Lung microvascular endothelial cell (primary cell): ENCODE results near the gene CDH15. TPM values are rescaled to one million over a fixed set of nuclear protein-coding genes. Genes with fewer than 3 reads are reported as not detected.

ENCODE experiments used
- DNase-seq, 2 donors: peaks; one replicate each; pipeline versions ENCODE4 v3.0.0 to v3.0.0-alpha.2; 2010; ENCODE audit warnings: low read depth in 2 of 2
- total RNA-seq: library from RNA; depleted of rRNA; stranded (reverse); fragments of >200 nt; gene quantifications from 2 replicates; pipeline ENCODE4 v1.2.1, GENCODE V29; 2014

CDH15 gene, protein sequence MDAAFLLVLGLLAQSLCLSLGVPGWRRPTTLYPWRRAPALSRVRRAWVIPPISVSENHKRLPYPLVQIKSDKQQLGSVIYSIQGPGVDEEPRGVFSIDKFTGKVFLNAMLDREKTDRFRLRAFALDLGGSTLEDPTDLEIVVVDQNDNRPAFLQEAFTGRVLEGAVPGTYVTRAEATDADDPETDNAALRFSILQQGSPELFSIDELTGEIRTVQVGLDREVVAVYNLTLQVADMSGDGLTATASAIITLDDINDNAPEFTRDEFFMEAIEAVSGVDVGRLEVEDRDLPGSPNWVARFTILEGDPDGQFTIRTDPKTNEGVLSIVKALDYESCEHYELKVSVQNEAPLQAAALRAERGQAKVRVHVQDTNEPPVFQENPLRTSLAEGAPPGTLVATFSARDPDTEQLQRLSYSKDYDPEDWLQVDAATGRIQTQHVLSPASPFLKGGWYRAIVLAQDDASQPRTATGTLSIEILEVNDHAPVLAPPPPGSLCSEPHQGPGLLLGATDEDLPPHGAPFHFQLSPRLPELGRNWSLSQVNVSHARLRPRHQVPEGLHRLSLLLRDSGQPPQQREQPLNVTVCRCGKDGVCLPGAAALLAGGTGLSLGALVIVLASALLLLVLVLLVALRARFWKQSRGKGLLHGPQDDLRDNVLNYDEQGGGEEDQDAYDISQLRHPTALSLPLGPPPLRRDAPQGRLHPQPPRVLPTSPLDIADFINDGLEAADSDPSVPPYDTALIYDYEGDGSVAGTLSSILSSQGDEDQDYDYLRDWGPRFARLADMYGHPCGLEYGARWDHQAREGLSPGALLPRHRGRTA
- total RNA-seq, result under 0.01 TPM in 2 replicates

DNA sequence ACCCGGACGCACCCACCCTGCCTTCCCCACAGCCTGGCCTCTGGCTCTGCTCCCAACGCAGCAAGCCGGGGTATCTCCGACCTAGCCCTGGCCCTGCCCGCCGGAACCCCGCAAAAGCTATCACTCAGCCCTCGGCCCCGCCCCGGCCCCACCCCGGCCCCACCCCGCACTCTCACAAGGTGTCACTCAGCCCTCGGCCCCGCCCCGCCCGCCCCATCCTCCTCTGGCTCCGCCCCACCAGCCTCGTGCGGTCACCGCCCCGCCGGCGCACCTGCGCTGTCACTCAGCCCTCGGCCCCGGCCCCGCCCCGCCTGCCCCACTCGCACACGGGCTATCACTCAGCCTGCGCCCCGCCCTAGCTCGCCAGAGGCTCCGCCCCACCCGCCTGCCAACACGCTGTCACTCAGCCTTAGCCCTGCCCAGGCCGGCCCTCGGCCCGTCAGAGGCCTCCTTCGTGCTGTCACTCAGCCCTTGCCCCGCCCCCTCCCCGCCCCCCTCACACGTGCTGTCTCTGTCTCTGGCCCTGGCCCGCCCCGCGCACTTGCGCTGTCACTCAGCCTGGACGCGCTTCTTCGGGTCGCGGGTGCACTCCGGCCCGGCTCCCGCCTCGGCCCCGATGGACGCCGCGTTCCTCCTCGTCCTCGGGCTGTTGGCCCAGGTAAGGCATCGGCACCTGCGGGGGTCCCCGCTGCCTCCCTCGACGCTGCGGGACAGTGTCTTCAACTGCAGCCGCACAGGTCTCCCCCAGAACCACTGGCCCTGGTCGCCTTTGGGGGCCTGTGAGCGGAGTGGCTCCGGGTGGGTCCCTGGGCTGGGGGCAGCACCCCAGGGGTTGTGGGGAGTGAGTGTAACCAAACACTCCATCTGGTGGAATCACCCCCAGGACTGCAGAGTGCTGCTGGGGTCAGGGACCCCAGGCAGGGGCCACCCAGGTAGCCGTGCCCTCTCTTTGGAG is at the start of gene CDH15:
TSS of gene CDH15 (plus strand) at position 533 of the 955 bp plus-strand sequence. CDS start at position 617, 84 bp downstream.
- peak; percentile 89 to 93 for DNase-seq

DNA sequence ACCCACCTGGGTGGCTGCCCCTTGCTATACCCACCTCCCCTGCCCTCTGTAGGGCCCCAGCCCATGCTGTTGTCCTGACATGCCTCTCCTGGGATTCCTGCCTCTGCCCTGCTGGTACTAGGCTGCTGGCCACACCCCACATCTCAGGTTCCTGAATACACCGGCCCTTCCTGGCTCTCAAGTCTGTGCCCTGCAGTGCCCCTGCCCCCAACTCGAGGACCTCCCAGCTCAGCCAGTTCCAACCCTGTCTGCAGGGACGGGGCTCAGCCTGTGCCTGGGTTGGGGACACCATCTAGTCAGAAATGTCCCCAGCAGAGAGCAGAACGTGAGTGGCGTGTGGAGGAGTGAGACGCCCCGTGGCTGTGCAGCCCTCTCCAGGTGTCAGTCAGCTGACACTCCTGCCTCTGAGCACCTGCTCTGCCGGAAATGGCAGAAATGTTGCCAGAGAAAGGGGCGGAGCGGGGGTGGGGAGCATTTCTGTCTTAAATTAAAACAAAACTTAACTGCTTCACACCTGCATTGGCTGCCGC is 49.2 kb upstream of the CDH15 start:
- DNase-seq, result no peak

DNA sequence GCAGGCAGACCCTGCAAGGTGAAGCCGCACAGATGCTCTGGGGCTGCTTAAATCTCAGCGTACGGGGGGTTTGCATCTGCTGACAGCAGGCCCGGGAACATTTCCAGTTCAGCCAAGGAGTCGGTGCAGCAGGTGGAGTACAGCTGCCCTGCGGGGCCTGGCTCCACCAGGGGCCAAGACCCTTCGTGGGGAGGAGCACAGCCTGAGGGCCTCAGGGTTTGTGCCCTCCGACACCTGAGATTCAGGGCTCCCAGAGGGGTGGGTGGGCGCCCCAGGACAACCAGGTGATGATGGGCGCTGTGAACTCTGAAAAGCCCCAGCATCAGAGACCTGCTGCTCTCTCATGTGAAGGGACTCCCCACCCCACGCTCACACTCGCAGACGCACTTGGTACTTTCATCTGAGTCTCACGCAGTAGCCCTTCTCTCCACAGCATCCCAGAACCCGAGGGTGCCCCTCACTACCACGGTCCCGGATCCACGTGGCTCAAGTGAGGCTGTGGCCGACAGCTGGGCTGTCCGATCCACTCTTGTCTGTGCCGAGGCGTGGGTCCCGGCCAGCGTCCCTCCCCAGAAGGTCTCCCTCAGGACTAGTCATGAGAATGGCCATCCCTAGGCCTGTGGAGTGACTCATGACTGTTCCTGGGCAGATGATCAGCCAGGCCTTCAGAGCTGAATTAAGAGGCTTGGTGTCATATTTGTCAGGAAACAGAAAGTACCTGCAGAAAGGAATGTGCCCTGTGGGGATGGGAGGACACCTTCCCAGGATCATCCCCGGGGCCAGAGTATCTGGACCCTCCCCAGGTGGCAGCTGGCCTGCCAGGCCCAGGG is 48.3 kb upstream of the CDH15 start:
- DNase-seq, result no peak

DNA sequence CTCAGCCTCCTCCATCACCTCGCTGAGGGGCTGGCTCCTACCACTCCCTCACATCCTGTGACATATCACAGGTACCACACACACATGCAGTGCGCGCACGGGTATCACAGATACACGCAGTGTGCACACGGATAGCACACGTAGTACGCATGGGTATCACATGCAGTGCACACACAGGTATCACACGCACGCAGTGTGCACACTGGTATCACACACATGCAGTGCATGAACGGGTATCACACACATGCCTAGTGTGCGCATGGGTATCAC is 47.8 kb upstream of the CDH15 start:
- DNase-seq, result no peak

DNA sequence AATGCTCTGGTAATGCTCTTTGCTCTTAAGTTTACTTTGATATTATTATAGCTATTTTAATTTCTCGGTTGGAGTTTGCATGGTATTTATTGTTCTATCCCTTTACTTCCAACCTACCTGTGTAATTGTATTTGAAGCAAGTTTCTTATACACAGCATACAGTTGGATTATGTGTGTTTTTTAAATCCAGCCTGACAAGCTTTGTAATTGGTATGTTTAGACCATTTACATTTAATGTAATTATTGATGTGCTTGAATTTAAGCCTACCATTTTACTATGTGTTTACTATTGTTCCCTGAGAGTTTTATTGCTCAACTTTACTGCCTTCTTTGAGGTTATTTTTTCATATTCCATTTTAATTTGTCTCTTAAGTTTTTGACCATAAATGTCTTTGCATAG is 42.2 kb upstream of the CDH15 start:
- DNase-seq, result no peak

DNA sequence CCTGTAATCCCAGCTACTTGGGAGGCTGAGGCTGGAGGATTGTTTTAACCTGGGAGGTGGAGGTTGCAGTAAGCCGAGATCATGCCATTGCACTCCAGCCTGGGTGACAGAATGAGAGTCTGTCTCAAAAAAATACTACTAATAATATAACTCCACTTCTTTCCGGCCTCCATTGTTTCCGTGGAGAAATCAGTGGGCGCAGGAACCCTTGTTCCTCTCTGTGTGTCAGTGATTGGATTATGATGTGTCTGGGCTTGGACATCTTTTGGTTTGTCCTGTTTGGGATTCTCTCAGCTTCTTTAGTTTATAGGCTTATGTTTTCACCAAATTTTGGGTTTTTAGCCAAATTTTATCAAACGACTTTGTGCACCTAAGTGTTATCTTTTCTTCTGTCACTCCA is 41.1 kb upstream of the CDH15 start:
- no peak for DNase-seq

DNA sequence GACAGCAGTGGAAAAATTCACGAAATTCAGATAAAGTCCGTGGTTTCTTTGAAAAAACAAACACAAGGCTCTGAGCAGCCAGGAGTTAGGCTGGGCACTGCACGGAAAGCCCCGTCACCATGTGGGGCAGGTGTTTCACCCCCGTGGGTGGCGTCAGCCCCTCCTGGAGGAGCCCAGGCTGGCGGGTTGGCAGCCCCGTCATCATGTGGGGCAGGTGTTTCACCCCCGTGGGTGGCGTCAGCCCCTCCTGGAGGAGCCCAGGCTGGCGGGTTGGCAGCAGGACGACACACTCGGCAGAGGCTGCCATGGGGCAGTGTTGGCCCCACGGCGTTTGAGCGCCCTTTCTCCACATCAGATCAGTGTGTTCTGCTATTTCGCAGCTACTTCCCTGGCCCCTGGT is 39.8 kb upstream of the CDH15 start:
- no peak for DNase-seq

DNA sequence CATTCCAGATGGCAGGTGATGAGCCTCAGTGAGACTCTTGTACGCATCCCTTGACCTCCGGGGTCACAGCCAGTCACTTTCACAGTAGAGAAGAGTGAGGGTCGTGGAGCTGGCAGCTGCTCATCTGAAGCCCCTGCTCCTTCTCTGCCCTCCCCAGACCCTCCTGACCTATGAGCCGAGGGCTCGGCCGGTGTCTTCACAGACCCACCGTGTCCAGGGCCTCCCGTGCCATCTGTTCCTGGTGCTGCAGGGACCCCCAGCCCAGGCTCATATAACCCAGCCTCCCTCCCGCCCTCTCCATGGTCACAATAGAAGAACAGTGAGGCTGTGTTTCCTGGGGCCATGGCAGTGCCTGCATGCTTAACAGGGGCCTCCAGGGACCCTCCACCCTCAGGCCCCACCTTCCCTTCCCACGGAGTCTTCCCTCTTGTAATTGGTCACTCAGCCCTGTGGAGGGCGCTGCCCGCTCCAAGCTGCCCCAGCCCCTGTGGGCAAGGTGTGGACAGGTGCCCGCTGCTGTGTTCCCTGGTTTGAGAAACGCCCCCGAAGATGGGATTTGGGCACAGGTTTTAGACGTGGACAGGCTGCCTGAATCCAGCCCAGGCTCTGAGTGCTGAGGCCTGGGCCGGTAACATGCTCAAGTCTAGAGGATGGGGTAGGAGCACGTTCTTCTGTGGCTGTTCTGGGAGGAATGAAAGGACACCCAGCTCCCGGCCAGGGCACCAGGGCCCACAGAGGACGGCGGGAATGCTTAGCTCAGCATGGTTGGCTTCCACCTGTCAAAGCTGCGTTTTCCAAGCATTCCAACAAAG is 39.1 kb upstream of the CDH15 start:
- DNase-seq, result no peak

DNA sequence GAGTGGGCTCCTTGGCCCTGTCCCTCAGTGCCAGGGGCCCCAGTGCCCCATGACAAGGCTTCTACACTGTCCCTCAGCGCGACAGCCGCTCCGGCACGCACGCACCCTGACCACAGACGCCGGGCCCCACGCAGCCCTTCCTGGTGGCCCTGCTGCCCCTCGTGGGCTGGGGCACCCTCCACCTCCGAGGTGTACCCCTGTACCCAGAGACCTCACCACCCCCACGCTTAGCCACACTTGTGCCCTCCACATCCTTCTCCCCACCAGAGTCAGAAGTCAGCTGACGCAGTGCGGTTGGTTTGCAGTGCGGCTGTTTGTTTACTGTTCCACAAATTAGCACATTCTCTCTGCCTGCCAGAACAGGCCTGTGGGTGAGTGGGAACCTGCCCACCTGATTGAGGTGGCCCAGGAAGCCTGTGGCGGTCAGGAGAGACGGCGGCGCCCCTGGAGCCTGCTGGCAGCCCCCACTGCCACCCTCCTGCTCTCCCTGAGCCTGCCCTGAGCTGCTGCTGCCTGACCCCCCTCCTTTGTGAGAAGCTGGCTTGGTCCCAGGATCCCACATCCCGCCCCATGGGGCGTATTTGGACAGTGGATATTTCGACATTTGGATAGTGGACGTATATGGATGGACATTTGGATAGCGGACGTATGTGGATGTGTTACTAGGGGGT is 38.0 kb upstream of the CDH15 start:
- DNase-seq, result no peak

DNA sequence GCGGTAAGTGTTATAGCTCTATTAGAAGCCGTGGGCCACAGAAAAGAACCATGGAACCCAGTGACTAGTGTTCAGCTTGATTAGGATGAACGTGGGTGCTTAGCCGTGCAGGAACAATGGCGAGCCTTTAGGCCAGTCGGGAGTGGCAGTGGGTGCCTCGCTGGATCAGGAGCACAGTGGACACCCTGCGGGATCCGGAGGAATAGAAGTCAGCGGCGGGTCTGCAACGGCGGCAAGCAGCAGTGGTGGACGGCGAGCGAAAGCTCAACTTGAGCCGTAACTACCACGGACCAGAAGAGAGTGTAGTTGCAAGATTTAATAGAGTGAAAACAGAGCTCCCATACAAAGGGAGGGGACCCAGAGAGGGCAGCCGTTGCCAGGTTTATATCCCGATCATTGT is 37.3 kb upstream of the CDH15 start:
- no peak for DNase-seq

DNA sequence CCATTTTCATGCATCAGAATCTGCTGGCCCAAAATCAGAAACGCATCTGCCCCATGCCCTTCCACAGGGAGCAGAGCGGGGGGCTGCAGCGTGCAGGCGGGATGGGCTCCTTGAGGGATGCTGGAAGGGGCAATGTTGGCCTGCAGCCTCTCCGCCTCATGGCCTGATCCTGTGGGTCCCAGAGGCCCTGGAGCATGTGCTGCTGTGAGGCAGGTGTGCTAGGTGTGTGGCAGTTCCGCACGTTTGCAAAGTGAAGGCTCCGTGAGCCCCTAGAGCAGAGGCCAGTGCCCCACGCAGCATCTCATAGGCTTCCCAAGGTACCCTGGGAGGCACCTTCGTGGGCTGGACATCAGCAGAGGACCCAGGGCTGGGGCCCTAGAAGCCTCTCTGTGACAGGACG is 36.4 kb upstream of the CDH15 start:
- no peak for DNase-seq

DNA sequence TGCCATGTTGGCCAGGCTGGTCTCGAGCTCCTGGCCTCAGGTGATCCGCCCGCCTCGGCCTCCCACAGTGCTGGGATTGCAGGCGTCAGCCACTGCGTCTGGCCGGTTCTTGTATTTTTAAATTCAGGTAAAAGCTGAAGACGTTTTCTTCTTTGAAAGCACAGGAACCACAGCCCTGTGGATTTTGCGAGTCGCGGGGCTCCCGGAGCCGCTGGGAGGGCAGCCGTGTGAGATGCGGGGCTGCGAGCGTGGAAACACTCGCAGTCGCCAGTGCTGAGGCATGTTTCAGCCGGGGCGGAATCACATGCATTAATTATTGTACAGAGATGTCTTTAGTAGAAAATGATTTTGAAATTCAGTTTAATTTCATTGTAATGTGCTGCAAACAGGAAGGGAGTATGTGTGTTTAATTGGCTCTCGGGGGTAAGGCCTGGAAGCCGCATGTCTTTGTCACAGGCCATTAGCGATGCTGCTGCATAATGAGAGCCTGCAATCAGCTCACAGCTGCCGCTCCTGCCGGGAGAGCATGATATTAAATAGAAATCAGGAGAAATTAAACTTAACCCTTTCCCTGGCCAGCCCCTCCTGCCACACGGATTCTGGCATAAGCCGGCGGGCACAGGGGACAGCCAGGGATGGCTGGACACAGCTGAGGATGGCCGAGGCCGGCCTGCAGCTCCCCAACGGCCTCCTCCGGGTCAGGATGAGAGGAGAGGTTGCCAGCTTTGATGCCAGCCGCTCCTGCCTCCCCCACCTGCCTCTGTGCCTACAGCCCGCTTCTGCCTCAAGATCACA is 35.4 kb upstream of the CDH15 start:
- DNase-seq, result no peak

DNA sequence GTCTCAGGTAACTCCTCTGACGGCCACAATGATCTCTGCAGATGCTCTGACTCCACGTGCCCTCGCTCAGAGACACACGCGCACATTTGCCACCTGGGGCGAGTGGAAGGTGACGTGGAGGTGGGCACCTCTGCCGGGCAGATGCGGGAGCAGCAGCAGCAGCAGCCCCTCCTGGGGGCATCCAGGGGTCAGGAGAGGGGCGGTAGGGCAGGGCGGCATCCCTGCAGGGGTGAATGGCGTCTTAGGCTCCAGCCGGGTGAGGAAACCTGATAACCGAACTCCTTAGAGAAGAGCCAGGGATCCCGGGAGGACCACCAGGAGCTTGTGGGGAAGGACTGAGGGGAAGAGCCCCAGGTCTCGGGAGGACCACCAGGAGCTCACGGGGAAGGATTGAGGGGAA is 34.6 kb upstream of the CDH15 start:
- no peak for DNase-seq

DNA sequence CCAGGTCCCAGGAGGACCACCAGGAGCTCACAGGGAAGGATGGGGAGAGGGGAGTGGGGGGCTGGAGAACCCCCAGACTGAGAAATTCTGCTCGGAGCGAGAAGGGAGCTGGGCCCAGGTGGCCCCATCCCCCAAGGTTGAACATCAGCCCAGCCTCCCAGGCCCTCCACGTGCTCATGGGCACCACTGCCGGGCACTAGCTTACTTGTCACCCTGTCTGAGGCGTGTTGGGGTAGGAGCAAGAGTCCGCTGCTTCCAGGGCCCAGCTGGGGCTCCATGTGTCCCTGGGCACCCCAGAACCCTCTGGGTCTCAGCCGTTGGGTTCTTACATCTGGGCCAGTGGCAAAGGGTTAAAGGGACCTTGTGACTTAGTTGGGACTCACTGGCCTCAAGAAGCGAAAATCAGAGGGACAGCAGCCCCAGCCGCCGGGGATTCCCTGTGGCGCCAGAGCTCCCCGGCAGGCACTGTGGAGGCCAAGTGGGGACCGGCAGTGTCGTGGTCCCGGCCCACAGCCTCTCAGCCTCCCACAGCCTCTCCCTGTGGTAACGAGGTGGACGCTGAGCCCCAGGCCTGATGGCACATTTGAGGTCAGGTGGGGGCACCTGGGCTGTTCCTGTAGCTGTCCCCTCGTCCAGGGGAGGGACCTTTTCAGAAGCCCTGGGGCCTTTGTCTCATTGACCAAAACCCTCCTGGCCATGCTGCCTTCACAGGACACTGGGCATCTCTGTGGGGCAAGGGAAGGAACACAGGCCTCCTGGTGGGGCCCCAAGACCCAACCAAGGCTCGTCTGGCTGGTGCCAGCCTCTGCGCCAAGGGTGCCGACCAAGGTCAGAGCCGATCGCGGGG is 33.7 kb upstream of the CDH15 start:
- no peak for DNase-seq

DNA sequence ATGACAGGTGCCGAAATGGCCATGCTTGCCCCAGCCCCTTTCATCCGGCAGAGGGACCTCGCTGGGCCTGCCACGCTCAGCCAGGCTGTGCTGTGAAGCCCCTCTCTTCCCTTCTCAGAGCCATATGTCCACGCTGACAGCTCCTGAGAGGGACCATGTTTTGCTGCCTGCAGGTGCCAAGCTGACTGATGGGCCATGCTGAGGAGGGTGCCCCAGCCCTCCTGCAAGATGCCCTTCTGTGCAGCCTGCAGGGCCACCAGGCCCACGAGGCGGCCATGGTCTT is 33.1 kb upstream of the CDH15 start:
- no peak for DNase-seq

DNA sequence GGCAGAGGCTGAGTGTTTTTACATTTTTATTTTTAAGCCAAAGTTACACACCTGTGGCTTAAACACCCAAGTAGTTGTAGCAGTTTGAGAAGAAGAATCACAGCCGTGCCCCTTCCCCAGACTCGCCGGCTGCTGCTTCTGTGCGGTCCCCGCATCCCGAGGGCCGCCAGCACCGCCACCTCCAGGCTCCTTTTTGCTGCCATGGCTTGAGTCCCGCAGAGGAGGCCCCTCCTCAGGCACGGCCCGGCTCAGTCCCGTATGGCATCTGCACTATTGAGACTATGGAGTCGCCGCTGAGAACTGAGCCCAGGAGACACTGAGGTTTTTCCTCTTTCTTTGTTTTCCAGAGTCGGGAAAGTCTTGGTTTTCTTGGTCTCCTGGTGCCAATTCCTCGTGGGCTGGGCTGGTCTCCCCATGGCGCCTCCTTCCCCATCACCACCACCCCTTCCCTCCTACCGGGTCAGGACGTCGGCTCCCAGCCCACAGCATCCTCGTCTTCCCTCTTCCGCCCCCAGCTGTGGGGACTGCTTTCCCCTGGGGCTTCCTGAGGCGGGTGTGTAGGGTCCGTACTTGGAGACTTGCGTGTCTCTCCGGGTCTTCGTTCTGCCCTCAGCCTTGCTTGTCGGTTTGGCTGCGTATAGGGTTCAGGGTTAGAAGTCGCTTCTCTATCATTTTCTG is 32.6 kb upstream of the CDH15 start:
- no peak for DNase-seq

DNA sequence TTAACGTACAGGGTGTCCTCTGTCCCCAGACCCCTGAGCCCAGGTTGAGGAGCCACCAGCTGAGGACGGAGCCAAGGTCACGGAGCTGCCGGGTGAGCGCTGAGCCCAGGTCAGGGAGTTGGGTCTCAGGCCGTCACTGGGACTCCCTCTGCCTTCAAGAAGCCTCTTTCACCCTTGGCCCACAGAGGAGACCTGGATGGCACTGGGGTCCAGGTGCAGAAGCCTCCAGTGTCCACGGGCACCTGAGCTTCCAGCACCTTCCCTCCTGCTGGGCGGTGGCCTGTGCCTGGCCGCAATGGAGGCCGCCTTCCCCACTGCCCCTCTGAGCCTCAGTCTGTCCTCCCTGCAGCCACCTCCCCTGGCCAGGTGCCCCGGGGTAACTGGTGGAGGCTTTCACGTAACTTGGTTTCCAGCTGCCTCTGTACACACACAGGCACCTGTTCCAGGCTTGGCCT is 31.6 kb upstream of the CDH15 start:
- DNase-seq, result no peak
